Measurements from ENCODE around the gene HERC4.
"Not testable (repeated sequence)": the region's sequence is repeated elsewhere in the genome, so short reads cannot be mapped to it uniquely, and the experiment has no call there.

HERC4 gene

GRCh38 chr10:67914777-67915340 lies 160.2 kb downstream of the HERC4 start:
- DNase-seq: no peak
- in situ Hi-C loops (cut with MboI; ENCODE audit: low pct_unique_long_range_greater_than_20kb, low sequenced_read_pairs): no loop called here

GRCh38 chr10:67912331-67912946 lies 162.6 kb downstream of the HERC4 start:
- in situ Hi-C loops (cut with MboI; ENCODE audit: low pct_unique_long_range_greater_than_20kb, low sequenced_read_pairs): no loop called here
- no peak for DNase-seq

GRCh38 chr10:67903581-67903980 lies 171.5 kb downstream of the HERC4 start:
- in situ Hi-C loops (cut with MboI; ENCODE audit: low pct_unique_long_range_greater_than_20kb, low sequenced_read_pairs): no loop called here
- DNase-seq: no peak

- no peak for DNase-seq
- in situ Hi-C loops (cut with MboI; ENCODE audit: low pct_unique_long_range_greater_than_20kb, low sequenced_read_pairs): no loop called here
Observed at GRCh38 chr10:67893637-67894036, 181.4 kb downstream of the HERC4 start.

GRCh38 chr10:67884842-67885670 lies 190.0 kb downstream of the HERC4 start:
- in situ Hi-C loops (cut with MboI; ENCODE audit: low pct_unique_long_range_greater_than_20kb, low sequenced_read_pairs): no loop called here
- DNase-seq: peak; percentile 91

- peak; percentile 91 for DNase-seq
- in situ Hi-C loops (cut with MboI; ENCODE audit: low pct_unique_long_range_greater_than_20kb, low sequenced_read_pairs): no loop called here
Observed at GRCh38 chr10:67884313-67884841, 190.7 kb downstream of the HERC4 start, which contains the start of gene SIRT1. TSS of gene SIRT1 (plus strand) at chr10:67884656. CDS start at chr10:67884722, 66 bp downstream.

- DNase-seq: no peak
Observed at GRCh38 chr10:67883710-67884312, 191.3 kb downstream of the HERC4 start.

GRCh38 chr10:67878133-67878532 lies 196.9 kb downstream of the HERC4 start:
- in situ Hi-C loops (cut with MboI; ENCODE audit: low pct_unique_long_range_greater_than_20kb, low sequenced_read_pairs): no loop called here
- no peak for DNase-seq

More at GRCh38 chr10:67883710-67884312, 191.3 kb downstream of the HERC4 start:
- in situ Hi-C loops (cut with MboI; ENCODE audit: low pct_unique_long_range_greater_than_20kb, low sequenced_read_pairs): no loop called here

GRCh38 chr10:67877421-67877820 lies 197.7 kb downstream of the HERC4 start:
- in situ Hi-C loops (cut with MboI; ENCODE audit: low pct_unique_long_range_greater_than_20kb, low sequenced_read_pairs); DNase-seq: not testable (repeated sequence)

- in situ Hi-C loops (cut with MboI; ENCODE audit: low pct_unique_long_range_greater_than_20kb, low sequenced_read_pairs): no loop called here
- DNase-seq: no peak
Observed at GRCh38 chr10:67875340-67876238, 199.5 kb downstream of the HERC4 start.
